ENCODE measurements around the gene RPA1.

RPA1 gene

DNA sequence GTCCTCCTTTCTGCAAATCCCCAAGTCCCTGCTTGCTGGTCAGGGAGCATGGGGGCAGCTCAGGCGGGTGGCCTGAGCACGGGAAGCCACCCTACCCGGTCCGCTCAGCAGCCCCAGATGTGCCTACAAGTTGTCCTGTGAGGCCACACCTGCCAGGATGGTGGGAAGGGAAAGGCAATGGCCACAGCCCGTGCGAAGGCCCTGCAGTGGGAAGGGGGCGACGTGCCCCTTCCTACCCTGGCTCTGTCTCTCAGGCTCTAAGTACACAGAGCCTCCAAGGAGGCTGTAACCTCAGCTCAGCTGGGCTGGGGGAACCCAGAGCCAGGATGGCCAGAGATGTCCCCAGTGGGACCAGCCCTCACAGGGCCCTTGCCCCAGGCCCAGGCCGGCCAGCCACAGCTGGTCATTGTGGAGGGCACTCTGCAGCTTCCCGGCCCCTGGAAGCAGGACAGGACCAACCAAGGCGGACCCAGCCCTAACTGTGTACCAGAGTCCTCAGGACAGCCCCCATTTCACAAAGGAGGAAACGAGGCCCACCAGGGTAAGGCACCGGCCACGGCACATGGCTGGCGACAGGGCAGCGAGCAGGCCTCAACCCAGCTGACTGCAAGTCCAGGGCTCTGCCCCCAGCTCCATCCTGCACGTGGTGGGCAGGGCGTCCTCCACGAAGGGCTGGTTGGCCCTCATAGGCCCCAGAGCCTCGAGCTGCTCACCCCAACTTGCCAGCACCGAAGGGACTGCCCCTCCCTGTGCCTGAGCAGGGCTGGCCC, 113.0 kb downstream of the RPA1 start:
- DNase-seq: no peak

DNA sequence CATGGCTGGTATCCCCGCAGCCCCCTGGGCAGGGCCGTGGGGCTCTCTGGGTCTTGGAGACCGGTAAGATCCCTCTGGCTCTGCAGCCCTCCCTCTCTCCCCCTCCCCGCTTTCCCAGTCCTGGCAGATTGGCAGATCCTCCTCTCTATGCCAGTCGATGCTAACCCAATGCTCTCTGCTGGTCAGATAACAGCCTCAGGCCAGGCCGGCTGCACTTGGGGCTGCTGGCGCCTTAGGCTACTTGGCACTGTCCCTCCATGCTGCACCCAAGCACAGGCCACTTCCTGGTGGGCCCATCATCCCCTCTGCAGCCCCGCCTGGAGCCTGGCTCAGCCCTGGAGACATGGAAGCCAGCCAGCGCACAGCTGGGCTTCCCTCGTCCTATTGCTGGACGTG, 113.6 kb downstream of the RPA1 start:
- peak; percentile 23 for DNase-seq

GRCh38 chr17:1945621-1946020, 115.8 kb downstream of the RPA1 start:
- DNase-seq: no peak

DNA sequence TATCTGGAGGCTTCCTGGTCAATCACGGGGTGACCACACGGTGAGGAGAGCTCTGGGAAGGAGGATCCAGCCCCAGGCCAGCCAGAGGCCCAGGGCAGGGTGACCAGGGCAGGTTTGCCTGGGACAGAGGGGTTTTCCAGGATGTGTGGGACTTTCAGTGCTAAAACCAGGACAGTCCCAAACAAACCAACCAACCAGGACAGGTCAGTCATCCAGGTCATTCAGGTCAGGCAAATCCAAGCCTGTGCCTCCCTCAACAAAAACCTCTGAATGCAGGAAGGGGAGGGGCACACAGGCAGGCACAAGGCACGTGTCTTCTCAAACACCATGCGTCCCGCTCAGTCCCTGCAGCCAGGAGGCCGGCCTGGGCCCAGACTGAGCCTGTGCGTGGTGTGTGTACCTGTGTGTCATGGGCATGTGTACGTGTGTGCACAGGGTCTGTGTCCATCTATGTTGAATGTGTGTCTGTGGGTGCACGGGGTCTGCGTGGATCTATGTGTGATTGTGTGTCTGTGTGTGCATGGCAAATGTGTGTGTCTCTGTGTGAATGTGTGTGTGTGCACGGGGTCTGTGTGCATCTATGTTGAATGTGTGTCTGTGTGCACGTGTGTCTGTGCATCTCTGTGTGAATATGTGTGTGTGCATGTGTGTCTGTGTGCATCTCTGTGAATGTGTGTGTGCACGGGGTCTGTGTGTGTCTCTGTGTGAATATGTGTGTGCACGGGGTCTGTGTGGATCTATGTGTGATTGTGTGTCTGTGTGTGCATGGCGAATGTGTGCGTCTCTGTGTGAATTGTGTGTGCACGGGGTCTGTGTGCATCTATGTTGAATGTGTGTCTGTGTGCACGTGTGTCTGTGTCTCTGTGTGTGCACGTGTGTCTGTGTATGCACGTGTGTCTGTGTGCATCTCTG, 116.5 kb downstream of the RPA1 start:
- no peak for DNase-seq

GRCh38 chr17:1947229-1947742, 117.5 kb downstream of the RPA1 start:
- no peak for DNase-seq

DNA sequence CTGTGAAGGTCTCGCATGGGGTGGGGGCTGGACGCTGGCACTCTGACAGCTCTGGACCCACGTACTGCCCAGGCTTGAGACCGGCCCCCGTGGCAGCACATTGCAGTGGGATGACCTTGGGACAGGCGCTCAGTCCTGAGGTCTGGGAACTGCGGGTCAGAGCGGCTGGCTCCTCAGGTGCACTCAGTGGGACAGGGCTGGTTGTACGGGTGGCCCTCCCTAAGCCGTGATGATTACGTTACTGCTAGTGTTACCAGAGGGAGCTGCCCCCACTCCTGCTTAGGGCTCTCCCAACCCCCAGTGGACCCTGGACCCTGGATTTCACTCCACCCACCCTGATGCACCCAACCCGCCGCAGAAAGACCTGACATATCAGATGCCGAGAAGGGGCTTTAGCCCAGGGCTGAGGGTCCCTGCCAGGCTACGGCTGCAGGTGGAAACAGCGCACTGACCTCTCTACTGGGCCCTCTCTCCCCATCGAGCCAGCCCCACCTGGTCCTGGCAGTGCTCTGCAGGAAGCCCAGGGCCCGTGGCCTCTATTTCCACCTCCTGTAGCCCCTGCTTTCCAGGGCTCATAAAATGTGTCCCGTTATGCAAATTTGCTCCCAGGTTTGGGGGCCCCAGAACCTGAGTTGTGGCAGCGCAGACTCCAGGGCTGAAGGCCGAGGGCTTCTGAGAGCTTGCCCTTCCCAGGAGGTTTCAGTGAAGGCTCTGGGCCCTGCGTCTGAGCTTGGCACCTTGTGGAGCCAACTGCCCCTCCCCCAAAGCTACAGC, 118.1 kb downstream of the RPA1 start:
- no peak for DNase-seq

DNA sequence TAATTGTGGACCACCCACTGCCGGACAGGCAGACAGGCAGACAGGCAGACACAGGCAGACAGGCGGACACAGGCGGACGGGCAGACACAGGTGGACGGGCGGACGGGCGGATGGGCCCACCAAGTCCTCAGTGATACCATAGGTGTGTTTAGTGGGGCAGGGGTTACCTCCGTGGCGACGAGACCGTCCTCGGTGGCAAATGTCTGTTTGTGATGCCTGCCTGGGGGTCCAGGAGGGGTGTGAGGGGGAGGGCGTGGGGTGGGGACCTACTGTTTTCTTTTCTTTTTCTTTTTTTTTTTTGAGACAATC, 118.7 kb downstream of the RPA1 start:
- DNase-seq: no peak

Measured in NCI-H69 (cell line).